HepG2 (cell line): ENCODE measurements around the gene TSGA10IP. TPM values are rescaled to one million over a fixed set of nuclear protein-coding genes. Genes with fewer than 3 reads are reported as not detected.

Experiments used
- HCFC1 ChIP-seq: fragments of 150-350 bp; IDR thresholded peaks from 2 replicates; pipeline ENCODE4 v1.6.1; 2014; ENCODE audit warnings: low read depth, low read length
- HOXA9 ChIP-seq: sonication (generic); formaldehyde crosslinking; IDR thresholded peaks from 2 replicates; pipeline ENCODE4 v1.8.1; 2022; ENCODE audit warnings: missing genetic modification reagents, mild to moderate bottlenecking, moderate library complexity, borderline replicate concordance
- KAT8 ChIP-seq: IDR thresholded peaks from 2 replicates; pipeline ENCODE4 v1.6.1; 2016; ENCODE audit warnings: missing genetic modification reagents, missing compliant biosample characterization
- NCOA5 ChIP-seq: sonication (generic); formaldehyde crosslinking; IDR thresholded peaks from 2 replicates; pipeline ENCODE4 v1.4.0; 2020; ENCODE audit warnings: missing genetic modification reagents
- POLR2G ChIP-seq: fragments of 200-400 bp; formaldehyde crosslinking; IDR thresholded peaks from 2 replicates; pipeline ENCODE4 v1.6.1; 2018; ENCODE audit warnings: mild to moderate bottlenecking, low read depth, low read length, moderate library complexity
- TARDBP ChIP-seq: sonication (generic); formaldehyde crosslinking; IDR thresholded peaks from 2 replicates; pipeline ENCODE4 v1.8.0; 2022; ENCODE audit warnings: mild to moderate bottlenecking, missing genetic modification reagents
- ZBTB20 ChIP-seq: sonication (generic); formaldehyde crosslinking; IDR thresholded peaks from 2 replicates; pipeline ENCODE4 v1.8.1; 2023; ENCODE audit warnings: missing genetic modification reagents, low read depth, mild to moderate bottlenecking, borderline replicate concordance
- ZBTB21 ChIP-seq: sonication (generic); formaldehyde crosslinking; IDR thresholded peaks from 2 replicates; pipeline ENCODE4 v1.4.0; 2020; ENCODE audit warnings: missing genetic modification reagents
- ZMYM3 ChIP-seq: sonication (generic); formaldehyde crosslinking; IDR thresholded peaks from 2 replicates; pipeline ENCODE4 v1.5.1; 2020; ENCODE audit warnings: mild to moderate bottlenecking, missing genetic modification reagents
- ZNF350 ChIP-seq: sonication (generic); formaldehyde crosslinking; IDR thresholded peaks from 2 replicates; pipeline ENCODE4 v1.4.0; 2020; ENCODE audit warnings: mild to moderate bottlenecking, low read depth, missing genetic modification reagents, borderline replicate concordance
- ZNF367 ChIP-seq: sonication (generic); formaldehyde crosslinking; IDR thresholded peaks from 2 replicates; pipeline ENCODE4 v1.4.0; 2020; ENCODE audit warnings: missing genetic modification reagents, borderline replicate concordance
- ZNF616 ChIP-seq: sonication (generic); formaldehyde crosslinking; IDR thresholded peaks from 2 replicates; pipeline ENCODE4 v1.5.0; 2020; ENCODE audit warnings: low read depth, mild to moderate bottlenecking, missing genetic modification reagents
- ZNF678 ChIP-seq: sonication (generic); formaldehyde crosslinking; IDR thresholded peaks from 2 replicates; pipeline ENCODE4 v1.4.0; 2020; ENCODE audit warnings: mild to moderate bottlenecking, missing genetic modification reagents
- ZNF747 ChIP-seq: sonication (generic); formaldehyde crosslinking; IDR thresholded peaks from 2 replicates; pipeline ENCODE4 v1.8.1; 2023; ENCODE audit warnings: missing genetic modification reagents, mild to moderate bottlenecking, borderline replicate concordance
- ZNF772 ChIP-seq: sonication (generic); formaldehyde crosslinking; IDR thresholded peaks from 2 replicates; pipeline ENCODE4 v1.5.0; 2020; ENCODE audit warnings: mild to moderate bottlenecking, missing genetic modification reagents
- polyA plus RNA-seq, 8 experiments: library from polyadenylated mRNA; depleted of rRNA in 3 of 8; stranded (reverse) in 7 of 8; unstranded in 1 of 8; fragments of >200 nt; fragmentation: Illumina TruSeq in 4 of 8; extraction: Trizol in 4 of 8; gene quantifications; 2 replicates each; pipeline versions ENCODE4 v1.2.1 to v1.2.3, GENCODE V29; 2011 to 2016; ENCODE audit warnings: low read depth in 4 of 8, missing spikeins in 1 of 8, mixed read lengths in 1 of 8; ENCODE audit not compliant: insufficient read depth in 1 of 8
- total RNA-seq, 5 experiments: library from RNA; depleted of rRNA; stranded (reverse); fragments of >200 nt; fragmentation: Illumina TruSeq; extraction: Trizol; gene quantifications; 2 replicates each; pipeline ENCODE4 v1.2.3, GENCODE V29; 2016; ENCODE audit warnings: low read depth in 1 of 5
- TF ChIP-seq, protein P1 (sequence below): sonication (generic); formaldehyde crosslinking; IDR thresholded peaks from 2 replicates; pipeline ENCODE4 v1.5.0; 2020; ENCODE audit warnings: missing genetic modification reagents
- TF ChIP-seq, protein P2 (sequence below): sonication (generic); formaldehyde crosslinking; IDR thresholded peaks from 2 replicates; pipeline ENCODE4 v1.4.0; 2020; ENCODE audit warnings: missing genetic modification reagents
- TF ChIP-seq, protein P3 (sequence below): sonication (generic); formaldehyde crosslinking; IDR thresholded peaks from 2 replicates; pipeline ENCODE4 v1.4.0; 2020; ENCODE audit warnings: missing genetic modification reagents, borderline replicate concordance
- TF ChIP-seq, protein P4 (sequence below): sonication (generic); formaldehyde crosslinking; IDR thresholded peaks from 2 replicates; pipeline ENCODE4 v1.5.1; 2020; ENCODE audit warnings: missing genetic modification reagents, mild to moderate bottlenecking, borderline replicate concordance

TSGA10IP gene
- total and polyA plus RNA-seq, 2 of the 13 experiments (the other 11 are each of a cell fraction or from before 2014, with no cell fraction given): not detected

DNA sequence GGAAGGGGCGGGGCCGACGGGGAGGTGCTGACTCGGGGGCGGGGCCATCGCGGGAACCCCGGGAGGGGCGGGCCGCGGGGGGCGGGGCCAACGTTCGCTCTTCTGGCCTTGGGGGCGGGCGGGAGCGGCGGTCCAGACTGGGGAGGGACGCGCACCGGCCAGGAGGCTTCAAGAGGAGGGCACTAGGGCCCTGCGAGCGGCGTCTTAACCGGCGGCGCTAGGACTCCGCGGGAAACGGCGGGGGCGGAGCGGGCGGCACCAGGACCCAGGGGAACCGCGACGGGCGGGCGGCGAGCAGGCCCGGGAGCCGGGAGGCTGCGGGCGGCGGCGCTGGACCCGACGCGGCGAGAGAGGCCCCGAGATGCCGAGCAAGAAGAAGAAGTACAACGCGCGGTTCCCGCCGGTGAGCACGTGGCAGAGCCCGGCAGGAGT, 26.1 kb upstream of the TSGA10IP start, which contains the start of gene DRAP1 (continued):
- TF ChIP-seq, protein P1, sequence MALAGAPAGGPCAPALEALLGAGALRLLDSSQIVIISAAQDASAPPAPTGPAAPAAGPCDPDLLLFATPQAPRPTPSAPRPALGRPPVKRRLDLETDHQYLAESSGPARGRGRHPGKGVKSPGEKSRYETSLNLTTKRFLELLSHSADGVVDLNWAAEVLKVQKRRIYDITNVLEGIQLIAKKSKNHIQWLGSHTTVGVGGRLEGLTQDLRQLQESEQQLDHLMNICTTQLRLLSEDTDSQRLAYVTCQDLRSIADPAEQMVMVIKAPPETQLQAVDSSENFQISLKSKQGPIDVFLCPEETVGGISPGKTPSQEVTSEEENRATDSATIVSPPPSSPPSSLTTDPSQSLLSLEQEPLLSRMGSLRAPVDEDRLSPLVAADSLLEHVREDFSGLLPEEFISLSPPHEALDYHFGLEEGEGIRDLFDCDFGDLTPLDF (CRISPR knock-in tag): peak; percentile 36; the same call in 1 of the 2 replicates
- no peak for TF ChIP-seq NCOA5 (CRISPR knock-in tag)
- peak; percentile 56 for TF ChIP-seq HCFC1
- TF ChIP-seq ZMYM3 (CRISPR knock-in tag): peak; percentile 94
- TF ChIP-seq ZNF350: peak; percentile 73
- TF ChIP-seq ZNF747 (CRISPR knock-in tag): 0 out of 2 replicates have a peak, but pooled peaks have one; percentile 55
- TF ChIP-seq, protein P2, sequence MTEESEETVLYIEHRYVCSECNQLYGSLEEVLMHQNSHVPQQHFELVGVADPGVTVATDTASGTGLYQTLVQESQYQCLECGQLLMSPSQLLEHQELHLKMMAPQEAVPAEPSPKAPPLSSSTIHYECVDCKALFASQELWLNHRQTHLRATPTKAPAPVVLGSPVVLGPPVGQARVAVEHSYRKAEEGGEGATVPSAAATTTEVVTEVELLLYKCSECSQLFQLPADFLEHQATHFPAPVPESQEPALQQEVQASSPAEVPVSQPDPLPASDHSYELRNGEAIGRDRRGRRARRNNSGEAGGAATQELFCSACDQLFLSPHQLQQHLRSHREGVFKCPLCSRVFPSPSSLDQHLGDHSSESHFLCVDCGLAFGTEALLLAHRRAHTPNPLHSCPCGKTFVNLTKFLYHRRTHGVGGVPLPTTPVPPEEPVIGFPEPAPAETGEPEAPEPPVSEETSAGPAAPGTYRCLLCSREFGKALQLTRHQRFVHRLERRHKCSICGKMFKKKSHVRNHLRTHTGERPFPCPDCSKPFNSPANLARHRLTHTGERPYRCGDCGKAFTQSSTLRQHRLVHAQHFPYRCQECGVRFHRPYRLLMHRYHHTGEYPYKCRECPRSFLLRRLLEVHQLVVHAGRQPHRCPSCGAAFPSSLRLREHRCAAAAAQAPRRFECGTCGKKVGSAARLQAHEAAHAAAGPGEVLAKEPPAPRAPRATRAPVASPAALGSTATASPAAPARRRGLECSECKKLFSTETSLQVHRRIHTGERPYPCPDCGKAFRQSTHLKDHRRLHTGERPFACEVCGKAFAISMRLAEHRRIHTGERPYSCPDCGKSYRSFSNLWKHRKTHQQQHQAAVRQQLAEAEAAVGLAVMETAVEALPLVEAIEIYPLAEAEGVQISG (CRISPR knock-in tag): peak; percentile 92
- peak; percentile 63; the same call in 1 of the 2 replicates for TF ChIP-seq KAT8
- TF ChIP-seq ZNF772 (CRISPR knock-in tag): peak; percentile 92; the same call in 1 of the 2 replicates
- TF ChIP-seq ZBTB20: 0 out of 2 replicates have a peak, but pooled peaks have one; percentile 28
- no peak for TF ChIP-seq ZBTB21 (CRISPR knock-in tag)
- peak; percentile 77; the same call in 1 of the 2 replicates for TF ChIP-seq ZNF616
- peak; percentile 91 for TF ChIP-seq TARDBP
- no peak for TF ChIP-seq ZNF367 (CRISPR knock-in tag)
- TF ChIP-seq, protein P3, sequence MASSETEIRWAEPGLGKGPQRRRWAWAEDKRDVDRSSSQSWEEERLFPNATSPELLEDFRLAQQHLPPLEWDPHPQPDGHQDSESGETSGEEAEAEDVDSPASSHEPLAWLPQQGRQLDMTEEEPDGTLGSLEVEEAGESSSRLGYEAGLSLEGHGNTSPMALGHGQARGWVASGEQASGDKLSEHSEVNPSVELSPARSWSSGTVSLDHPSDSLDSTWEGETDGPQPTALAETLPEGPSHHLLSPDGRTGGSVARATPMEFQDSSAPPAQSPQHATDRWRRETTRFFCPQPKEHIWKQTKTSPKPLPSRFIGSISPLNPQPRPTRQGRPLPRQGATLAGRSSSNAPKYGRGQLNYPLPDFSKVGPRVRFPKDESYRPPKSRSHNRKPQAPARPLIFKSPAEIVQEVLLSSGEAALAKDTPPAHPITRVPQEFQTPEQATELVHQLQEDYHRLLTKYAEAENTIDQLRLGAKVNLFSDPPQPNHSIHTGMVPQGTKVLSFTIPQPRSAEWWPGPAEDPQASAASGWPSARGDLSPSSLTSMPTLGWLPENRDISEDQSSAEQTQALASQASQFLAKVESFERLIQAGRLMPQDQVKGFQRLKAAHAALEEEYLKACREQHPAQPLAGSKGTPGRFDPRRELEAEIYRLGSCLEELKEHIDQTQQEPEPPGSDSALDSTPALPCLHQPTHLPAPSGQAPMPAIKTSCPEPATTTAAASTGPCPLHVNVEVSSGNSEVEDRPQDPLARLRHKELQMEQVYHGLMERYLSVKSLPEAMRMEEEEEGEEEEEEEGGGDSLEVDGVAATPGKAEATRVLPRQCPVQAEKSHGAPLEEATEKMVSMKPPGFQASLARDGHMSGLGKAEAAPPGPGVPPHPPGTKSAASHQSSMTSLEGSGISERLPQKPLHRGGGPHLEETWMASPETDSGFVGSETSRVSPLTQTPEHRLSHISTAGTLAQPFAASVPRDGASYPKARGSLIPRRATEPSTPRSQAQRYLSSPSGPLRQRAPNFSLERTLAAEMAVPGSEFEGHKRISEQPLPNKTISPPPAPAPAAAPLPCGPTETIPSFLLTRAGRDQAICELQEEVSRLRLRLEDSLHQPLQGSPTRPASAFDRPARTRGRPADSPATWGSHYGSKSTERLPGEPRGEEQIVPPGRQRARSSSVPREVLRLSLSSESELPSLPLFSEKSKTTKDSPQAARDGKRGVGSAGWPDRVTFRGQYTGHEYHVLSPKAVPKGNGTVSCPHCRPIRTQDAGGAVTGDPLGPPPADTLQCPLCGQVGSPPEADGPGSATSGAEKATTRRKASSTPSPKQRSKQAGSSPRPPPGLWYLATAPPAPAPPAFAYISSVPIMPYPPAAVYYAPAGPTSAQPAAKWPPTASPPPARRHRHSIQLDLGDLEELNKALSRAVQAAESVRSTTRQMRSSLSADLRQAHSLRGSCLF (CRISPR knock-in tag): no peak
- peak; percentile 75; the same call in 1 of the 2 replicates for TF ChIP-seq HOXA9
- TF ChIP-seq, protein P4, sequence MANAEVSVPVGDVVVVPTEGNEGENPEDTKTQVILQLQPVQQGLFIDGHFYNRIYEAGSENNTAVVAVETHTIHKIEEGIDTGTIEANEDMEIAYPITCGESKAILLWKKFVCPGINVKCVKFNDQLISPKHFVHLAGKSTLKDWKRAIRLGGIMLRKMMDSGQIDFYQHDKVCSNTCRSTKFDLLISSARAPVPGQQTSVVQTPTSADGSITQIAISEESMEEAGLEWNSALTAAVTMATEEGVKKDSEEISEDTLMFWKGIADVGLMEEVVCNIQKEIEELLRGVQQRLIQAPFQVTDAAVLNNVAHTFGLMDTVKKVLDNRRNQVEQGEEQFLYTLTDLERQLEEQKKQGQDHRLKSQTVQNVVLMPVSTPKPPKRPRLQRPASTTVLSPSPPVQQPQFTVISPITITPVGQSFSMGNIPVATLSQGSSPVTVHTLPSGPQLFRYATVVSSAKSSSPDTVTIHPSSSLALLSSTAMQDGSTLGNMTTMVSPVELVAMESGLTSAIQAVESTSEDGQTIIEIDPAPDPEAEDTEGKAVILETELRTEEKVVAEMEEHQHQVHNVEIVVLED: peak; percentile 64
- peak; percentile 61 for TF ChIP-seq POLR2G
- 0 out of 2 replicates have a peak, but pooled peaks have one; percentile 48 for TF ChIP-seq ZNF678 (CRISPR knock-in tag)
